H1 (cell line): ENCODE measurements around the gene COLEC11. TPM values are rescaled to one million over a fixed set of nuclear protein-coding genes. Genes with fewer than 3 reads are reported as not detected.

ENCODE experiments used
- CTCF ChIA-PET: fragments of 300-600 bp; sonication (Branson Sonifier 250); formaldehyde crosslinking; loops from one replicate; lab custom pipeline; 2021; ENCODE audit not compliant: partially characterized antibody; lab: Charles Lee
- POLR2A ChIA-PET: fragments of 300-600 bp; sonication (Branson Sonifier 250); formaldehyde crosslinking; loops from one replicate; lab custom pipeline; 2021; ENCODE audit warnings: inconsistent platforms; ENCODE audit not compliant: partially characterized antibody; lab: Charles Lee
- DNase-seq, 2 experiments: peaks; one replicate each; pipeline versions ENCODE4 v3.0.0 to v3.0.0-alpha.2; 2010 to 2022; ENCODE audit warnings: low spot score in 2 of 2, low read depth in 1 of 2, mixed read lengths in 1 of 2
- FAIRE-seq: peaks from 2 replicates; lab custom pipeline; 2011; peaks lifted over from hg19 to GRCh38; lab: Jason Lieb, UNC
- H2AFZ ChIP-seq: 2 replicates; pipeline ENCODE4 v1.8.1; 2012; ENCODE audit warnings: low read length, inconsistent platforms
- H2AK5ac ChIP-seq: 2 replicates; pipeline ENCODE4 v1.6.1; 2013; ENCODE audit warnings: low read depth, low read length
- H2BK120ac ChIP-seq: replicated peaks from 2 replicates; pipeline ENCODE3; 2013; ENCODE audit warnings: low read depth, low read length, inconsistent platforms
- H2BK12ac ChIP-seq: 2 replicates; pipeline ENCODE4 v1.6.1; 2013; ENCODE audit warnings: low read depth, low read length
- H2BK15ac ChIP-seq: 2 replicates; pipeline ENCODE4 v1.6.1; 2013; ENCODE audit warnings: low read length
- H2BK20ac ChIP-seq: 2 replicates; pipeline ENCODE4 v1.6.1; 2013; ENCODE audit warnings: low read length
- H2BK5ac ChIP-seq: 2 replicates; pipeline ENCODE4 v1.6.1; 2013; ENCODE audit warnings: low read depth, low read length
- H3K14ac ChIP-seq: 2 replicates; pipeline ENCODE4 v1.6.1; 2013; ENCODE audit warnings: inconsistent platforms; ENCODE audit not compliant: insufficient read length
- H3K18ac ChIP-seq: 2 replicates; pipeline ENCODE4 v1.6.1; 2013; ENCODE audit warnings: low read length; ENCODE audit errors: extremely low read depth
- H3K23ac ChIP-seq: 2 replicates; pipeline ENCODE4 v1.6.1; 2013; ENCODE audit warnings: inconsistent platforms; ENCODE audit not compliant: insufficient read length
- H3K23me2 ChIP-seq: 2 replicates; pipeline ENCODE4 v1.6.1; 2013; ENCODE audit warnings: low read depth, low read length
- H3K27ac ChIP-seq: 2 replicates; pipeline ENCODE4 v1.6.1; 2011; ENCODE audit warnings: low read depth, low read length, inconsistent platforms
- H3K27me3 ChIP-seq, 4 experiments: replicated peaks in 1 of 4; 1 replicate in 1 of 4; 2 replicates in 3 of 4; pipeline versions ENCODE4 v1.6.1 to v1.8.1; 2011 to 2013; ENCODE audit warnings: low read length in 3 of 4, mild to moderate bottlenecking in 3 of 4, inconsistent platforms in 2 of 4, mixed read lengths in 2 of 4, moderate library complexity in 1 of 4; ENCODE audit not compliant: control insufficient read depth in 3 of 4, insufficient read depth in 3 of 4; ENCODE audit errors: extremely low read depth in 1 of 4
- H3K36me3 ChIP-seq, 4 experiments: 2 replicates each; pipeline versions ENCODE4 v1.6.1 to v1.8.1; 2011 to 2013; ENCODE audit warnings: mild to moderate bottlenecking in 4 of 4, low read length in 3 of 4, moderate library complexity in 2 of 4, control low read depth in 1 of 4, inconsistent platforms in 1 of 4; ENCODE audit not compliant: insufficient read depth in 4 of 4, control insufficient read depth in 2 of 4
- H3K4ac ChIP-seq: replicated peaks from 2 replicates; pipeline ENCODE3; 2013; ENCODE audit warnings: low read length, low read depth, mixed read lengths, inconsistent platforms; ENCODE audit not compliant: insufficient read length
- H3K4me1 ChIP-seq, 4 experiments: replicated peaks in 1 of 4; 1 replicate in 1 of 4; 2 replicates in 3 of 4; pipeline versions ENCODE4 v1.6.1 to v1.8.1; 2011 to 2013; ENCODE audit warnings: low read length in 3 of 4, inconsistent platforms in 2 of 4, mixed read lengths in 1 of 4; ENCODE audit not compliant: insufficient read depth in 4 of 4, control insufficient read depth in 3 of 4
- H3K4me2 ChIP-seq, 2 experiments: 2 replicates each; pipeline versions ENCODE4 v1.6.1 to v1.8.1; 2011 to 2013; ENCODE audit warnings: low read depth in 2 of 2, low read length in 2 of 2, control low read depth in 1 of 2, inconsistent platforms in 1 of 2, mild to moderate bottlenecking in 1 of 2; ENCODE audit not compliant: insufficient read depth in 1 of 2
- H3K4me3 ChIP-seq, 4 experiments: fragments of 200-600, 300-600 bp in 1 of 4; sonication (generic), shearing (Covaris generic), sonication (Bioruptor Twin) in 1 of 4; 2 replicates each; pipeline versions ENCODE4 v1.5.1 to v1.8.1; 2011 to 2016; ENCODE audit warnings: low read length in 4 of 4, low read depth in 3 of 4, control low read depth in 2 of 4, inconsistent platforms in 2 of 4, mild to moderate bottlenecking in 2 of 4, mixed read lengths in 1 of 4, moderate library complexity in 1 of 4; ENCODE audit not compliant: insufficient read depth in 2 of 4; ENCODE audit errors: extremely low read depth in 1 of 4
- H3K56ac ChIP-seq: replicated peaks from 2 replicates; pipeline ENCODE3; 2013; ENCODE audit warnings: low read depth, mild to moderate bottlenecking, mixed read lengths, low read length, inconsistent platforms; ENCODE audit not compliant: insufficient read length
- H3K79me1 ChIP-seq: 2 replicates; pipeline ENCODE4 v1.6.1; 2013; ENCODE audit warnings: low read depth, low read length, control low read depth
- H3K79me2 ChIP-seq, 2 experiments: 2 replicates each; pipeline versions ENCODE4 v1.6.1 to v1.8.1; 2012 to 2013; ENCODE audit warnings: low read length in 2 of 2, mild to moderate bottlenecking in 2 of 2, inconsistent platforms in 1 of 2; ENCODE audit not compliant: insufficient read depth in 2 of 2, control insufficient read depth in 1 of 2
- H3K9ac ChIP-seq, 4 experiments: replicated peaks in 1 of 4; 1 replicate in 1 of 4; 2 replicates in 3 of 4; pipeline versions ENCODE4 v1.6.1 to v1.8.1; 2011 to 2013; ENCODE audit warnings: low read depth in 3 of 4, low read length in 3 of 4, control low read depth in 2 of 4, mild to moderate bottlenecking in 2 of 4, moderate library complexity in 2 of 4, inconsistent platforms in 1 of 4; ENCODE audit errors: extremely low read depth in 1 of 4
- H3K9me3 ChIP-seq, 2 experiments: 2 replicates each; pipeline versions ENCODE4 v1.6.1 to v1.8.1; 2012 to 2013; ENCODE audit warnings: mild to moderate bottlenecking in 2 of 2, moderate library complexity in 2 of 2, control low read depth in 1 of 2, inconsistent platforms in 1 of 2, low read depth in 1 of 2, low read length in 1 of 2, mixed read lengths in 1 of 2; ENCODE audit not compliant: insufficient read depth in 2 of 2
- H4K20me1 ChIP-seq, 2 experiments: replicated peaks in 1 of 2; 2 replicates each; pipeline versions ENCODE3 to v1.8.1; 2011 to 2013; ENCODE audit warnings: inconsistent platforms in 2 of 2, low read length in 2 of 2, mild to moderate bottlenecking in 1 of 2; ENCODE audit not compliant: insufficient read depth in 2 of 2, control insufficient read depth in 1 of 2
- H4K5ac ChIP-seq: 2 replicates; pipeline ENCODE4 v1.6.1; 2013; ENCODE audit warnings: low read length, low read depth, mixed read lengths, inconsistent platforms; ENCODE audit not compliant: insufficient read length
- H4K8ac ChIP-seq: 2 replicates; pipeline ENCODE4 v1.8.0; 2013; ENCODE audit warnings: mild to moderate bottlenecking, moderate library complexity, low read length, inconsistent platforms; ENCODE audit not compliant: insufficient read depth; ENCODE audit errors: extremely low read depth
- H4K91ac ChIP-seq: replicated peaks from 2 replicates; pipeline ENCODE3; 2013; ENCODE audit warnings: low read length, mixed read lengths, inconsistent platforms; ENCODE audit not compliant: insufficient read length
- MAFK ChIP-seq: IDR thresholded peaks from 2 replicates; pipeline ENCODE4 v1.6.1; 2012; ENCODE audit warnings: low read depth, mild to moderate bottlenecking, improper control_type of control experiment, low read length
- POLR2AphosphoS5 ChIP-seq: IDR thresholded peaks from 2 replicates; pipeline ENCODE4 v1.6.1; 2011; ENCODE audit warnings: low read depth, low read length
- RBBP5 ChIP-seq: IDR thresholded peaks from 2 replicates; pipeline ENCODE4 v1.7.1; 2012; ENCODE audit warnings: low read depth, mild to moderate bottlenecking, inconsistent platforms, low read length, moderate library complexity, borderline replicate concordance
- WGBS, 2 experiments: shearing (Covaris generic) in 1 of 2; methylation state at CpG; one replicate each; pipeline versions ENCODE4 v1.1.6 to v1.1.7; 2013 to 2015; ENCODE audit warnings: low lambda C conversion rate in 2 of 2, mixed read lengths in 2 of 2, inconsistent platforms in 1 of 2, low coverage in 1 of 2, missing lambda C conversion rate in 1 of 2; ENCODE audit not compliant: insufficient replicate concordance in 2 of 2, insufficient coverage in 1 of 2, insufficient read length in 1 of 2; ENCODE audit errors: extremely low coverage in 1 of 2, missing lambda C conversion rate in 1 of 2; 5-methylcytosine and 5-hydroxymethylcytosine counted together
- polyA plus RNA-seq, 7 experiments: library from polyadenylated mRNA; depleted of rRNA in 3 of 7; stranded (reverse) in 5 of 7; unstranded in 2 of 7; fragments of >200 nt in 5 of 7; fragments of 200-250 nt in 2 of 7; gene quantifications; 1 replicate in 5 of 7; 2 replicates in 1 of 7; 4 replicates in 1 of 7; pipeline versions ENCODE4 v1.2.1 to v1.2.3, GENCODE V29; 2011 to 2013; ENCODE audit warnings: missing spikeins in 2 of 7, mixed read lengths in 2 of 7
- total RNA-seq: library from RNA; stranded (reverse); fragmentation: NEBNext Ultra II Directional; extraction: Animal tissue kit (Norgen Biotek cat#: 25700); gene quantifications from 2 replicates; pipeline ENCODE4 v1.2.1, GENCODE V29; 2021

COLEC11 gene
- total and polyA plus RNA-seq, 2 of the 8 experiments (the other 6 are each of a cell fraction or from before 2014, with no cell fraction given): 0.47 to 0.80 TPM

DNA sequence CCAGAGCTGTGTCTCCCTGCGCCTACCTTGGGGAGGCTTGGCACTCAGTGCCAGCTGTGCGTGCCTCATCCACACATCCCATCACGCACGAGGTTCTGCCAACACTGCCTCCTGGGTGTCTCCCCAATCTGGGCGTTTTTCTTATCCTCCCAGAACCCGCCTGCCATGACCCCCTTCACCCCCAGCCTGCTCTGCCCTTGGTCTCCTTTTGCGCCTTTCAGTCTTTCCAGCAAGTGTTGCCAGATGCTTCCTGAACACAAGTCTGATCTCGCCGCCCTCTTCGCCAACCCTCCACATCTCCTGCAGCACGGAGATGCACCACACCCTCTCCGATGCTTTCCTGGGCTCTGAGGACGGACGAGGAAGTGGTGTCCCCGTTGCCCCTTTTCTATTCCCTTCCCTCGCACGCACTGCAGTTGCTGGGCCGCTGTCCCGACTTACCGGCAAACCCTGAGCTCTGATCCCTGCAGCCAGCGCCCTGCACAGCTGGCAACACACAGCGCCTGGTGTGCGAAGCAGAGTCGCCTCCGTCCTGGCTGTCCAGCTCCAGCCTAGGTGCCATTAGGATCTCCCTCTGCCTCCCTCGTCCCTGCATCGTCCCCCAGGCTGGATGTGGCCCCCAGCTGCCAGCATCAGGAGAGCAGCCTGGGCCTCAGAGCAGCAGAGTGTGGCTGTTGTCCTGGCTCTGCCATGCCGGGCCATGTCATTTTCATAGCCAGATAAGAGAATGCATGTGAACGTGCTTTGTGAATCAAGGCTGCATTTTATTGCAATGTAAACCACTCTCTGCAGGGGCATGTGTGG, 40.5 kb downstream of the COLEC11 start:
- Histone ChIP-seq H2BK12ac (no peak overlapping the region), H4K5ac (no peak overlapping the region), H3K36me3 (no peaks in the 10 kb centered on the region), H2BK5ac (no peak overlapping the region), H3K56ac (no peak overlapping the region), H3K79me1 (no peaks in the 10 kb centered on the region), H3K9me3 (no peaks in the 10 kb centered on the region), H3K14ac (no peak overlapping the region), H3K23me2 (no peaks in the 10 kb centered on the region), H3K18ac (no peak overlapping the region), H2AFZ (no peak overlapping the region), H4K8ac (no peak overlapping the region), H3K4me3 (no peak overlapping the region), H3K27me3 (no peaks in the 10 kb centered on the region; a peak in 1 of 7 replicates), H2BK15ac (no peak overlapping the region), H2BK120ac (no peak overlapping the region), H4K91ac (no peak overlapping the region), H2AK5ac (no peak overlapping the region), H3K4me2 (no peak overlapping the region), H3K79me2 (no peaks in the 10 kb centered on the region), H3K27ac (no peak overlapping the region), H3K4ac (no peak overlapping the region), H3K4me1 (no peaks in the 10 kb centered on the region; a peak in 1 of 7 replicates), H3K23ac (no peak overlapping the region), H2BK20ac (no peak overlapping the region), H4K20me1 (no peaks in the 10 kb centered on the region), H3K9ac (no peak overlapping the region; a peak in 1 of 7 replicates)
- CTCF ChIA-PET: interaction anchor here (3.2 to 3.4 kb wide), 2 partner anchors 10 to 15 kb away, joined by 11 to 12 read pairs; no protein-coding TSS in a partner anchor
- FAIRE-seq (no peak), DNase-seq (peak in 1 of 2 experiments; percentile 45)
- 90% methylated on average over 24 of the region's 29 CpGs; no CpG with 5 or more reads in 1 of the 2 experiments for WGBS, 2 experiments
- TF ChIP-seq POLR2AphosphoS5 (no peak), MAFK (no peak), RBBP5 (no peak)
- POLR2A ChIA-PET: interaction anchor here (1.2 to 2.7 kb wide), 2 partner anchors 16 to 59 kb away, joined by 3 to 8 read pairs; no protein-coding TSS in a partner anchor
